SK-N-SH treated with all-trans-retinoic acid at 6 μM for 48 hours (cell line): ENCODE data around the gene SHC3.

ENCODE experiments used
- ARNTL ChIP-seq: fragments of 450-650 bp; formaldehyde crosslinking; IDR thresholded peaks from 2 replicates; pipeline ENCODE4 v1.5.0; 2020; ENCODE audit warnings: low read depth, mild to moderate bottlenecking, moderate library complexity, borderline replicate concordance
- BACH2 ChIP-seq: fragments of 250-450 bp; sonication (Bioruptor Pico); IDR thresholded peaks from 2 replicates; pipeline ENCODE4 v1.9.0; 2021; ENCODE audit warnings: mild to moderate bottlenecking, borderline replicate concordance
- CSDC2 ChIP-seq: fragments of 250-450 bp; sonication (Bioruptor Pico); IDR thresholded peaks from 2 replicates; pipeline ENCODE4 v1.5.0; 2020; ENCODE audit warnings: mild to moderate bottlenecking, moderate library complexity
- ESRRG ChIP-seq: fragments of 250-450 bp; sonication (Bioruptor Pico); IDR thresholded peaks from 2 replicates; pipeline ENCODE4 v1.6.1; 2021; ENCODE audit warnings: mild to moderate bottlenecking
- GLIS3 ChIP-seq: fragments of 250-450 bp; sonication (Bioruptor Pico); IDR thresholded peaks from 2 replicates; pipeline ENCODE4 v1.5.0; 2020; ENCODE audit warnings: mild to moderate bottlenecking, moderate library complexity
- ISL1 ChIP-seq: fragments of 250-450 bp; sonication (Bioruptor Pico); IDR thresholded peaks from 2 replicates; pipeline ENCODE4 v2.1.2; 2022; ENCODE audit warnings: mild to moderate bottlenecking, moderate library complexity
- SNAI2 ChIP-seq: fragments of 250-450 bp; sonication (Bioruptor Pico); IDR thresholded peaks from 2 replicates; pipeline ENCODE4 v1.5.0; 2020; ENCODE audit warnings: mild to moderate bottlenecking, moderate library complexity
- TCF4 ChIP-seq: fragments of 250-450 bp; sonication (Bioruptor Pico); IDR thresholded peaks from 2 replicates; pipeline ENCODE4 v1.8.0; 2021; ENCODE audit warnings: mild to moderate bottlenecking, moderate library complexity, borderline replicate concordance
- ZFP3 ChIP-seq: fragments of 250-450 bp; sonication (Bioruptor Pico); IDR thresholded peaks from 2 replicates; pipeline ENCODE4 v1.5.0; 2020; ENCODE audit warnings: mild to moderate bottlenecking, moderate library complexity
- ZNF8 ChIP-seq: fragments of 450-650 bp; formaldehyde crosslinking; IDR thresholded peaks from 2 replicates; pipeline ENCODE4 v1.5.0; 2020; ENCODE audit warnings: mild to moderate bottlenecking, moderate library complexity
- TF ChIP-seq, protein P1 (sequence below): fragments of 250-450 bp; sonication (Bioruptor Pico); IDR thresholded peaks from 2 replicates; pipeline ENCODE4 v1.8.0; 2020; ENCODE audit warnings: mild to moderate bottlenecking, moderate library complexity, borderline replicate concordance
- TF ChIP-seq, protein P2 (sequence below): fragments of 250-450 bp; sonication (Bioruptor Pico); IDR thresholded peaks from 2 replicates; pipeline ENCODE4 v1.5.1; 2020; ENCODE audit warnings: low read depth, mild to moderate bottlenecking, moderate library complexity

DNA sequence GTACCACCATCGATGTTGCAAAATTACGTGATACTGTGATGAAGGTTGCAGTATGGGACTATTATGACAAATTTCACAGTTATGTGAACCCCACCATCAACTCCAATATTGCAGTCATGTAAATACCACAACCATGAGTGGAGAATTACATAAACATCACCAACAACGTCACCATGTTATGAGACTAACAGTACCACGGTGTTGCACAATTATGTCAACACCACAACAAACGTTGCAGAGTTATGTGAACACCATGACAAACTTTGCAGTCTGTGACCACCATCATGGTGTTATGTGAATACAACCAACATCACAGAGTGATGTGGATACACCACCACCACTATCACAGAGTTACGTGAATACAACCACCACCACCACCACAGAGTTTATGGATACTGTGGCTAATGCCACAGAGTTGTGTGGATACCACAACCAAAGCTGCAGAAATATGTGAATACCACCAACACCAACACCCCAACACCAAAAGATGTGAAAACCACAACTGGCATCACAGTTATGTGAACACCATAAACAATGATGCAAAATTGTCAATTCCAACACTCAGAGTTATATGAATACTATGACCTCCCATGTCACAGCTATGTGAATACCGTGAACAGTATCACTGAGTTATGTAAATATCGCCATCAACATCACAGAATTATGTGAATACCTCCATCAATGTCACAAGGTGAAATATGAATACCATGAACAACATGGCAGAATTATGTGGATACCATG is 62.4 kb downstream of the SHC3 start:
- TF ChIP-seq ISL1 (CRISPR knock-in tag) (no peak), GLIS3 (CRISPR knock-in tag) (no peak), ZFP3 (CRISPR knock-in tag) (no peak), ESRRG (CRISPR knock-in tag) (no peak), ARNTL (no peak), CSDC2 (CRISPR knock-in tag) (no peak), ZNF8 (CRISPR knock-in tag) (no peak), SNAI2 (CRISPR knock-in tag) (no peak), BACH2 (CRISPR knock-in tag) (no peak), TCF4 (CRISPR knock-in tag) (no peak)
- TF ChIP-seq, protein P1, sequence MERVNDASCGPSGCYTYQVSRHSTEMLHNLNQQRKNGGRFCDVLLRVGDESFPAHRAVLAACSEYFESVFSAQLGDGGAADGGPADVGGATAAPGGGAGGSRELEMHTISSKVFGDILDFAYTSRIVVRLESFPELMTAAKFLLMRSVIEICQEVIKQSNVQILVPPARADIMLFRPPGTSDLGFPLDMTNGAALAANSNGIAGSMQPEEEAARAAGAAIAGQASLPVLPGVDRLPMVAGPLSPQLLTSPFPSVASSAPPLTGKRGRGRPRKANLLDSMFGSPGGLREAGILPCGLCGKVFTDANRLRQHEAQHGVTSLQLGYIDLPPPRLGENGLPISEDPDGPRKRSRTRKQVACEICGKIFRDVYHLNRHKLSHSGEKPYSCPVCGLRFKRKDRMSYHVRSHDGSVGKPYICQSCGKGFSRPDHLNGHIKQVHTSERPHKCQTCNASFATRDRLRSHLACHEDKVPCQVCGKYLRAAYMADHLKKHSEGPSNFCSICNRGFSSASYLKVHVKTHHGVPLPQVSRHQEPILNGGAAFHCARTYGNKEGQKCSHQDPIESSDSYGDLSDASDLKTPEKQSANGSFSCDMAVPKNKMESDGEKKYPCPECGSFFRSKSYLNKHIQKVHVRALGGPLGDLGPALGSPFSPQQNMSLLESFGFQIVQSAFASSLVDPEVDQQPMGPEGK, result no peak
- TF ChIP-seq, protein P2, sequence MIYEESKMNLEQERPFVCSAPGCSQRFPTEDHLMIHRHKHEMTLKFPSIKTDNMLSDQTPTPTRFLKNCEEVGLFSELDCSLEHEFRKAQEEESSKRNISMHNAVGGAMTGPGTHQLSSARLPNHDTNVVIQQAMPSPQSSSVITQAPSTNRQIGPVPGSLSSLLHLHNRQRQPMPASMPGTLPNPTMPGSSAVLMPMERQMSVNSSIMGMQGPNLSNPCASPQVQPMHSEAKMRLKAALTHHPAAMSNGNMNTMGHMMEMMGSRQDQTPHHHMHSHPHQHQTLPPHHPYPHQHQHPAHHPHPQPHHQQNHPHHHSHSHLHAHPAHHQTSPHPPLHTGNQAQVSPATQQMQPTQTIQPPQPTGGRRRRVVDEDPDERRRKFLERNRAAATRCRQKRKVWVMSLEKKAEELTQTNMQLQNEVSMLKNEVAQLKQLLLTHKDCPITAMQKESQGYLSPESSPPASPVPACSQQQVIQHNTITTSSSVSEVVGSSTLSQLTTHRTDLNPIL (CRISPR knock-in tag), result no peak
